ENCODE measurements around the gene C3orf22.

The C3orf22 gene

DNA sequence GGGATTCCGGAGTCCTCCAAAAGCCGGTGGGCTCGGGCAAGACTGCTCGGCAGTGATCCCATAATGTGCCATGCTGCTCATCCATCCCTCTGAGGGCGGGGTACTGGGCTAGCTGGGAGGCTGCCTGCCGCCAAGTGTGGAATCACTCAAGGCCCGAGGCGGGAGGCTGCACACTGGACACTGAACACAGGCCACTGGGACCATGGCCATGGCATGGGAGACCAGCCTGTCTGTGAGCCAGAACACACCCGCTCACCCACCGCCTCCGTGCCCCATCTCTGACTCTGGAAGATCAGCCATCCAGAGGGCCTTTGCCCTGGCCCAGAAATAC lies 1.4 kb downstream of the C3orf22 start:
- H3K4me1 ChIP-seq (ENCODE audit: control insufficient read depth, insufficient read depth, low read depth, low read length) = no peaks in the 10 kb centered on the region
- H3K4me2 ChIP-seq (ENCODE audit: low read length, poor library complexity, severe bottlenecking) = no peak overlapping the region
- no peak overlapping the region for H2BK15ac ChIP-seq (ENCODE audit: low read depth, poor library complexity, severe bottlenecking)
- no peak overlapping the region for H3K4ac ChIP-seq (ENCODE audit: low read depth in 1 of 2, low read length in 2 of 2)
- H3K23ac ChIP-seq (ENCODE audit: low read length in 2 of 2) = no peak overlapping the region
- no peaks in the 10 kb centered on the region for H3K79me1 ChIP-seq (replicated peaks; ENCODE audit: low read length, poor library complexity, severe bottlenecking)
- H3K9me3 ChIP-seq (ENCODE audit: control insufficient read depth, low read length) = peaks cover 4% of the 10 kb centered on the region
- no peak overlapping the region for H2BK5ac ChIP-seq (ENCODE audit: low read depth, low read length, poor library complexity, severe bottlenecking)
- H3K4me3 ChIP-seq (ENCODE audit: insufficient read depth in 1 of 2, low read depth in 1 of 2, low read length in 2 of 2) = peak overlapping the region in 1 of 2 experiments; percentile 3
- no peak overlapping the region for H3K27ac ChIP-seq (ENCODE audit: low read length, poor library complexity, severe bottlenecking)
- no peaks in the 10 kb centered on the region for H3K36me3 ChIP-seq (ENCODE audit: control insufficient read depth in 1 of 2, insufficient read depth in 2 of 2, low read depth in 1 of 2, low read length in 2 of 2)
- H4K8ac ChIP-seq (ENCODE audit: low read length) = no peak overlapping the region
- peaks cover 10 to 21% of the 10 kb centered on the region in 2 experiments for H3K27me3 ChIP-seq (ENCODE audit: control insufficient read depth in 1 of 2, insufficient read depth in 1 of 2, low read length in 2 of 2)
- WGBS = 96% methylated on average over 11 of the region's 11 CpGs
- no peak overlapping the region for H4K91ac ChIP-seq (ENCODE audit: low read length)
- no peak for DNase-seq
- H2BK120ac ChIP-seq (ENCODE audit: low read depth, low read length) = no peak overlapping the region
- peak overlapping the region in 1 of 2 experiments; percentile 29 for H3K18ac ChIP-seq (ENCODE audit: low read depth in 1 of 2, low read length in 2 of 2)
- H2AFZ ChIP-seq (ENCODE audit: low read depth, low read length) = no peak overlapping the region
- no peak overlapping the region for H3K9ac ChIP-seq (ENCODE audit: low read length)
- H2BK12ac ChIP-seq (ENCODE audit: low read length in 2 of 2) = no peak overlapping the region
- no peak overlapping the region for H2AK5ac ChIP-seq (ENCODE audit: low read length, severe bottlenecking)
- H3K14ac ChIP-seq (ENCODE audit: low read length in 2 of 2) = peak overlapping the region in 1 of 2 experiments; percentile 91

DNA sequence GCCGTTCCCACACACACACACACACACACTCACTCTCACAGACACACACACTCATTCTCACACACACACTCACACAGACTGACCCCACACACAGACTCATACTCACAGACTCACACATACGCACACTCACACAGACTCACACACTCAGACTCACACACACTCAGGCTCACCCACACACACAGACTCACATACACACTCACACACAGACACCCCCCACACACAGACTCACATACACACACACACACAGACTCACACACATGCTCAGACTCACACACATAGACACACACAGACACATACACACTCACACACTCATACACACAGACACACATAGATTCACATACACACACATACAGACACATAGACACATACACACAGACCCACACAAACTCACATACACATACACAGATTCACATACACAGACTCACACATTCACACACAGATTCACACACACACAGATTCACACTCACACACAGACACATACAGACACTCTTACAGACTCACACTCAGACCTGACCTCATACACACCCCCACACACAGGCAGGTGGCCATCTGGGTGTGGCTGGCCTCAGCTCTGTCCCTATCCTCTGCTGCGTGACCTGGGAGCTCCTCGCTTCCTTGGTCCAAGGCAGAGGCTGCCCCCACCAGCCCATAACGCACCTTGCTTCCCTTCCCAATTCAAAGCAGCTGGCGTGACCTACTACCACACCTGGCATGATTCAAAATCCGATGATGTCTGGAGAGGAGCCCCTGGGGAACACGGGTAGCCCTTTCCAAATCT lies 1.9 kb downstream of the C3orf22 start:
- Histone ChIP-seq H3K27ac (ENCODE audit: low read length, poor library complexity, severe bottlenecking) (no peak overlapping the region), H3K27me3 (ENCODE audit: control insufficient read depth in 1 of 2, insufficient read depth in 1 of 2, low read length in 2 of 2) (peaks cover 10 to 21% of the 10 kb centered on the region in 2 experiments), H3K9ac (ENCODE audit: low read length) (no peak overlapping the region), H3K79me1 (replicated peaks; ENCODE audit: low read length, poor library complexity, severe bottlenecking) (no peaks in the 10 kb centered on the region), H2BK12ac (ENCODE audit: low read length in 2 of 2) (no peak overlapping the region), H3K18ac (ENCODE audit: low read depth in 1 of 2, low read length in 2 of 2) (no peak overlapping the region), H2AK5ac (ENCODE audit: low read length, severe bottlenecking) (no peak overlapping the region), H2BK5ac (ENCODE audit: low read depth, low read length, poor library complexity, severe bottlenecking) (no peak overlapping the region), H3K36me3 (ENCODE audit: control insufficient read depth in 1 of 2, insufficient read depth in 2 of 2, low read depth in 1 of 2, low read length in 2 of 2) (no peaks in the 10 kb centered on the region), H3K4me2 (ENCODE audit: low read length, poor library complexity, severe bottlenecking) (no peak overlapping the region), H3K14ac (ENCODE audit: low read length in 2 of 2) (peak overlapping the region in 1 of 2 experiments; percentile 44), H3K4me1 (ENCODE audit: control insufficient read depth, insufficient read depth, low read depth, low read length) (no peaks in the 10 kb centered on the region), H3K9me3 (ENCODE audit: control insufficient read depth, low read length) (no peaks in the 10 kb centered on the region), H3K4me3 (ENCODE audit: insufficient read depth in 1 of 2, low read depth in 1 of 2, low read length in 2 of 2) (no peak overlapping the region), H2BK15ac (ENCODE audit: low read depth, poor library complexity, severe bottlenecking) (no peak overlapping the region), H2AFZ (ENCODE audit: low read depth, low read length) (no peak overlapping the region), H3K23ac (ENCODE audit: low read length in 2 of 2) (peak overlapping the region in 1 of 2 experiments; percentile 14), H2BK120ac (ENCODE audit: low read depth, low read length) (no peak overlapping the region), H4K8ac (ENCODE audit: low read length) (no peak overlapping the region), H4K91ac (ENCODE audit: low read length) (no peak overlapping the region), H3K4ac (ENCODE audit: low read depth in 1 of 2, low read length in 2 of 2) (no peak overlapping the region)
- 96% methylated on average over 8 of the region's 8 CpGs for WGBS
- DNase-seq = no peak

DNA sequence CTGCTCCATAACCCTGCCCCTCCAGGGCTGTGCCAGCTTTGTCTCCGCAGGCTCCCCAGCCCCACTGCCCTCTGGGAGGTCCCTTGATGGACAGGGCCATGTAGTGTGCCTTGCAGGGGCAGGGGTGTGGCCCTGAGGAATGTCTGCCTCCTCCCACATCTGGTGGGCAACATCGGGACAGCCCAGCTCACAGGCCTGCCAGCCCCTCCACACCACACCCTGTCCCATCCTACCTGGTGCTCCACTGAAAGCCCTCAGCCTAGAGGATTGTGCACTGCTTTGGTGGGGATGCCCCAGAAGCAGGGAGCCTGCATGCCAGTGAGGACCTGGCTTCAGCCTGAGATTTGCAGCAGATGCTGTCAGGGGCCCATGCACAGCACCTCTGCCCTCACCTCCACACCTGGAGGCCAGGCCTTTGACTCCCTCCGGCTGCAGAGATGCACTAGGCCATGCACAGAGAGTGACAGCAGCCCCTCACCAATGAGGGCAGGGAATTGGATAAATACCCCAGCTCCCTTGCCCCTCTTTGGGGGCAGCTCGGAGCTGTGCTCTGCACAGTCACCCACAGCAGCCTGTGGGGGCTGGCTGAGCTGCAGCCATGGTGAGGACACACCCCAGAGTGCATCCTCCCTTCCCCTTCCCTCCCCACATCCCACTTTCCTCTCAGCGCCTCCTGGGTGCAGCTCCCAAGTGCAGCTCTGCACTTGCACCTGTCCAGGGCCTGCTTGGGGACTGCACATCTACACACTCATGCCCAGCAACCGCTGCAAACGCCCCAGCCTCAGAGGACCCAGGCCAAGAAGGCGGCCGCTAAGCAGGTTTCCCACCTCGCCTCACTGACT lies 2.7 kb downstream of the C3orf22 start:
- H2AK5ac ChIP-seq (ENCODE audit: low read length, severe bottlenecking) = no peak overlapping the region
- no peak overlapping the region for H2BK12ac ChIP-seq (ENCODE audit: low read length in 2 of 2)
- WGBS = 73% methylated on average over 10 of the region's 10 CpGs
- DNase-seq = no peak
- peak overlapping the region in 1 of 2 experiments; percentile 79 for H3K14ac ChIP-seq (ENCODE audit: low read length in 2 of 2)
- H3K23ac ChIP-seq (ENCODE audit: low read length in 2 of 2) = no peak overlapping the region
- no peaks in the 10 kb centered on the region for H3K79me1 ChIP-seq (replicated peaks; ENCODE audit: low read length, poor library complexity, severe bottlenecking)
- no peak overlapping the region for H3K27ac ChIP-seq (ENCODE audit: low read length, poor library complexity, severe bottlenecking)
- H3K18ac ChIP-seq (ENCODE audit: low read depth in 1 of 2, low read length in 2 of 2) = no peak overlapping the region
- no peaks in the 10 kb centered on the region for H3K9me3 ChIP-seq (ENCODE audit: control insufficient read depth, low read length)
- no peak overlapping the region for H2BK15ac ChIP-seq (ENCODE audit: low read depth, poor library complexity, severe bottlenecking)
- no peak overlapping the region for H2BK5ac ChIP-seq (ENCODE audit: low read depth, low read length, poor library complexity, severe bottlenecking)
- H3K4me1 ChIP-seq (ENCODE audit: control insufficient read depth, insufficient read depth, low read depth, low read length) = no peaks in the 10 kb centered on the region
- H4K8ac ChIP-seq (ENCODE audit: low read length) = no peak overlapping the region
- H3K9ac ChIP-seq (ENCODE audit: low read length) = no peak overlapping the region
- no peak overlapping the region for H3K4me3 ChIP-seq (ENCODE audit: insufficient read depth in 1 of 2, low read depth in 1 of 2, low read length in 2 of 2)
- no peak overlapping the region for H2BK120ac ChIP-seq (ENCODE audit: low read depth, low read length)
- no peak overlapping the region for H3K4me2 ChIP-seq (ENCODE audit: low read length, poor library complexity, severe bottlenecking)
- no peak overlapping the region for H4K91ac ChIP-seq (ENCODE audit: low read length)
- no peaks in the 10 kb centered on the region for H3K36me3 ChIP-seq (ENCODE audit: control insufficient read depth in 1 of 2, insufficient read depth in 2 of 2, low read depth in 1 of 2, low read length in 2 of 2)
- peaks cover 17 to 20% of the 10 kb centered on the region in 2 experiments for H3K27me3 ChIP-seq (ENCODE audit: control insufficient read depth in 1 of 2, insufficient read depth in 1 of 2, low read length in 2 of 2)
- H3K4ac ChIP-seq (ENCODE audit: low read depth in 1 of 2, low read length in 2 of 2) = no peak overlapping the region
- H2AFZ ChIP-seq (ENCODE audit: low read depth, low read length) = no peak overlapping the region
